Adrenal gland (tissue), 5 donors: ENCODE measurements around the gene SSH3.

ENCODE experiments used
- CTCF ChIP-seq, 6 experiments: fragments of 450-650 bp in 4 of 6; fragments of 200-600 bp in 2 of 6; sonication (generic) in 1 of 6; IDR thresholded peaks; 1 replicate in 5 of 6; 2 replicates in 1 of 6; pipeline versions ENCODE4 v1.5.1 to v1.8.0; 2016 to 2021; ENCODE audit warnings: antibody characterized with exemption in 6 of 6, mild to moderate bottlenecking in 2 of 6, moderate library complexity in 1 of 6
- POLR2A ChIP-seq, 2 donors: fragments of 450-650 bp; IDR thresholded peaks; one replicate each; pipeline ENCODE4 v1.6.1; 2017; ENCODE audit warnings: antibody characterized with exemption in 2 of 2, mild to moderate bottlenecking in 2 of 2, moderate library complexity in 1 of 2
- donor health status: DM: no; HTN: no; CAD: no.

DNA sequence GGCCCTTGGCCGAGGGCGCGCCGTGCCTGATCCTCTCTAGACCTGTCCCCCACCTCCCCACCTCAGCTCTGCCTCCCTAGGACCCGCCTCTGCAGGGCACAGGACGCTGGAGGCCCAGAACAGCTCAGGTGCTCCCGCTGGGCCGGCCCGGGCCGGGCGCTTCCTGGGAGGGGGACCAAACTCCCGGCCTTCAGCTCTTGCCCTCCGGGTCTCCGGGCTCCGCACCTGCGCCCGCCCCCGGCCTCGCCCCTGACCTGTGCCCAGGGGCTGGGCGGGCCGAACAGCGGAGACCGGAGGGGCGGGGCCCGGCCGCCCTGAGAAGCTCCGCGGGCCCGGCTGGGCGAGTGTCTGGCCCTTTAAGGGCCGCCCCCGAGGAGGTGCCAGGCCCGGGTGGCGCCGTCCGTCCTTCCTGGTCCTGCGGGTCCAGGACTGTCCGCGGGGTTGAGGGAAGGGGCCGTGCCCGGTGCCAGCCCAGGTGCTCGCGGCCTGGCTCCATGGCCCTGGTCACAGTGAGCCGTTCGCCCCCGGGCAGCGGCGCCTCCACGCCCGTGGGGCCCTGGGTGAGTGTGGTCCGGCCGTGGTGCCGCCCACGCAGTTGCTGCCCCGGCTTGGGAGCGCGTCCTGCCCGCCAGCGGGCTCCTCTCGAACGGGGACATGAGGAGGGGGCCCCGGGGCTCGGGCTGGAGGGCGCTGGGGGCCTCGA lies at the start of gene SSH3:
- TF ChIP-seq POLR2A (IDR thresholded peaks at IDR 0.05) (peak in 1 of 2 donors; percentile 30), CTCF (IDR thresholded peaks at IDR 0.05) (no peak)
